ENCODE data around the gene KRTAP12-4.
"Not testable (repeated sequence)": the region's sequence is repeated elsewhere in the genome, so short reads cannot be mapped to it uniquely, and the experiment has no call there.

The KRTAP12-4 gene

DNA sequence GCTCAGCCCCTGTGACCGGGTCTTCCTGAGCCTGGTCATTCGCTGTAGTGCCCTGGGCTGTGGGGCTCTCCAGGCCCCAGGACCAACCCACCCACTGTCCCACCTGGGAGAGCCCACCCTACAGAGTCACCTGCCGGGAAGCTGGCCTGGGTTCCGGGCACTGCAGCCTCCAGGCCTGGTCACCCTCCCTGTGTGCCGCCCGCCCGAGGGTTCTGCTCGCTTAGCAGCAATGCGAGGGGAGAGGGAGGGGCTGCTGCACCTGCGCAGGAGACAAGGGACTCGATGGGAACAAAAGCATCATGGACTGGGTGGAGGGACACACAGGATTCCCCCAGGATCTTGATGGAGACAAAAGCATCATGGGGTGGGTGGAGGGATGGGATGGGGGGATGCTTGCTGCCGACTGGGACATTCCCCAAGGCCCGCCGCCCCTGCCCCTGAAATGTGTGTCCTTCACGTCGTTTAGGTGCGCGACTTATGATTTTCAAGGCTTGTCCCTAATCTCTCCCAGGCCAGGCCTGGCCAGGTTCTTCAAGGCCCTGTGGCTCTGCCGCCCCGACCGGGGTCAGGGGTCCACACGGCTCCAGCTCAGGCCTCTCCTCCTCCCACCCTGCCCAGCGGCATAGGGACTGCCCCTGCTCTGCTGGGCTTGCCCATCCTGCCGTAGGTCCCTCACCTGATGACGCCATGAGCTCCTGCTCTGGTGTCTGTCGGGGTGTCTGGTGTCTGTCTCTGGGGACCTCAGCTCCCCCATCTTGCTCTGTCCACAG, 40.9 kb downstream of the KRTAP12-4 start:
- peaks cover 0 to 16% of the 10 kb centered on the region in 2 donors for H3K27me3 ChIP-seq (ENCODE audit: control insufficient read depth in 1 of 2, insufficient read depth in 2 of 2, low read length in 2 of 2)
- H3K27ac ChIP-seq (ENCODE audit: low read depth, low read length): no peak overlapping the region
- H3K36me3 ChIP-seq (ENCODE audit: insufficient read depth, low read length): no peaks in the 10 kb centered on the region
- no peak overlapping the region for H3K4me3 ChIP-seq (ENCODE audit: low read depth in 1 of 2, low read length in 2 of 2)
- no peaks in the 10 kb centered on the region for H3K4me1 ChIP-seq (ENCODE audit: insufficient read depth, low read length)
- H3K9me3 ChIP-seq (ENCODE audit: low read length): no peaks in the 10 kb centered on the region
- no peak overlapping the region for H3K9ac ChIP-seq (ENCODE audit: low read length)

DNA sequence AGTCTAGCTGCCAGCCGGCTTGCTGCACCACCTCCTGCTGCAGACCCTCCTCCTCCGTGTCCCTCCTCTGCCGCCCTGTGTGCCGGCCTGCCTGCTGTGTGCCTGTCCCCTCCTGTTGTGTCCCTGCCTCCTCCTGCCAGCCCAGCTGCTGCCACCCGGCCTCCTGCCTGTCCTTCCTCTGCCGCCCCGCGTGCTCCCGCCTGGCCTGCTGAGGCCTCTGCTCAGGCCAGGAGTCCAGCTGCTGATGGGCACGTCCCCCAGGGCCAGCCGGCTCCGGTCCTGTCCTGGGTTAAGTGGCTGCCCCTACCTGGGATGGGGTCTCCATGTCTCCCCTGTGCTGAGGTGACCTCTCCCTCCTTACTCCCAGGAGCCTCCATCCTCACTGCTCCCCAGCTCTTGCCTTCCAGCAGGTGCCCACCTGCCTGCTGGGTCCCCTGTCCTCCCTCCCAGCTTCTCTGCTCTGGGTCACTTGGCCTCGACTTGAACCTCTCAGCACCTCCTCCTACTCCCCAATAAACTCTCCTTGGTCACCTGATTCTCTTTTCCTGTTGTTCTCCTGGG, 41.7 kb downstream of the KRTAP12-4 start:
- Histone ChIP-seq H3K4me1 (ENCODE audit: insufficient read depth, low read length) (no peaks in the 10 kb centered on the region), H3K27me3 (ENCODE audit: control insufficient read depth in 1 of 2, insufficient read depth in 2 of 2, low read length in 2 of 2) (peaks cover 0 to 16% of the 10 kb centered on the region in 2 donors), H3K27ac (ENCODE audit: low read depth, low read length) (no peak overlapping the region), H3K36me3 (ENCODE audit: insufficient read depth, low read length) (no peaks in the 10 kb centered on the region), H3K9ac (ENCODE audit: low read length) (no peak overlapping the region), H3K4me3 (ENCODE audit: low read depth in 1 of 2, low read length in 2 of 2) (no peak overlapping the region), H3K9me3 (ENCODE audit: low read length) (no peaks in the 10 kb centered on the region)

DNA sequence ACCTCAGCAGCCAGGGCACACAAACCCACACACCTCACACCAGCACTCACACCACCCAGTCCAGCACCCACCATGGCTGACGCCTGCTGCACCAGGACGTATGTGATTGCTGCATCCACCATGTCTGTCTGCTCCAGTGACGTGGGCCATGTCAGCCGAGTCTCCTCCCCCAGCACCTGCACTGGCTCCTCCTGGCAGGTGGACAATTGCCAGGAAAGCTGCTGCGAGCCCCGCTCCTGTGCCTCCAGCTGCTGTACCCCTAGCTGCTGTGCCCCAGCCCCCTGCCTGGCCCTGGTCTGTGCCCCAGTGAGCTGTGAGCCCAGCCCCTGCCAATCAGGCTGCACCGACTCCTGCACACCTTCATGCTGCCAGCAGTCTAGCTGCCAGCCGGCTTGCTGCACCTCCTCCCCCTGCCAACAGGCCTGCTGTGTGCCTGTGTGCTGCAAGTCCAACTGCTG, 42.4 kb downstream of the KRTAP12-4 start, which contains the start of gene KRTAP10-8:
Gene KRTAP10-8, plus strand, starts transcription at position 51 of the 458 bp plus-strand sequence. Its CDS starts 22 bp downstream, at position 73.
- no peaks in the 10 kb centered on the region for H3K9me3 ChIP-seq (ENCODE audit: low read length)
- no peak within 1 kb of the TSS for H3K9ac ChIP-seq (ENCODE audit: low read length)
- no peak within 1 kb of the TSS for H3K27ac ChIP-seq (ENCODE audit: low read depth, low read length)
- no peaks in the 10 kb centered on the region for H3K4me1 ChIP-seq (ENCODE audit: insufficient read depth, low read length)
- H3K36me3 ChIP-seq (ENCODE audit: insufficient read depth, low read length): no peaks in the 10 kb centered on the region
- H3K27me3 ChIP-seq (ENCODE audit: control insufficient read depth in 1 of 2, insufficient read depth in 2 of 2, low read length in 2 of 2): peaks cover 0 to 16% of the 10 kb centered on the region in 2 donors
- H3K4me3 ChIP-seq (ENCODE audit: low read depth in 1 of 2, low read length in 2 of 2): no peak within 1 kb of the TSS

DNA sequence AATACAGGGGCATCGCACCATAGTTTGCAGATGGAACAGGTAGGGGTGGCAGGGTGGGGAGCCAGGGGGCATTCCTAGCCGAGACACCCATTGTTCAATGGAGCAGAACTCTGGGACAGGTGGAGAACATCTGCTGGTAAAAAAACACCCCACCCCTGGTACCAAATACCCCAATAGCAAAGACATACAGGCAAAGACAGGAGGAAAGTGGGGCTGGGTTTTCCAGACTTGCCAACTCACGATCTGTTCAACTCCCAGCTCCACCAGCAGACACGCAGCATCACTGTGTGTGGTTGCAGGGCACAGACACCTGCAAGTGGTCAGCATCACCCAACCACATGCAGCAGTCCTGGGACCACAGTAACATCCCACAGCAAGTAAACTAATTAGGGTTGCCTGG, 42.9 kb downstream of the KRTAP12-4 start:
- Histone ChIP-seq H3K4me3 (ENCODE audit: low read depth in 1 of 2, low read length in 2 of 2) (no peak overlapping the region), H3K27me3 (ENCODE audit: control insufficient read depth in 1 of 2, insufficient read depth in 2 of 2, low read length in 2 of 2) (peaks cover 0 to 14% of the 10 kb centered on the region in 2 donors), H3K9ac (ENCODE audit: low read length) (no peak overlapping the region), H3K9me3 (ENCODE audit: low read length) (no peaks in the 10 kb centered on the region), H3K36me3 (ENCODE audit: insufficient read depth, low read length) (no peaks in the 10 kb centered on the region), H3K4me1 (ENCODE audit: insufficient read depth, low read length) (no peaks in the 10 kb centered on the region), H3K27ac (ENCODE audit: low read depth, low read length) (no peak overlapping the region)

DNA sequence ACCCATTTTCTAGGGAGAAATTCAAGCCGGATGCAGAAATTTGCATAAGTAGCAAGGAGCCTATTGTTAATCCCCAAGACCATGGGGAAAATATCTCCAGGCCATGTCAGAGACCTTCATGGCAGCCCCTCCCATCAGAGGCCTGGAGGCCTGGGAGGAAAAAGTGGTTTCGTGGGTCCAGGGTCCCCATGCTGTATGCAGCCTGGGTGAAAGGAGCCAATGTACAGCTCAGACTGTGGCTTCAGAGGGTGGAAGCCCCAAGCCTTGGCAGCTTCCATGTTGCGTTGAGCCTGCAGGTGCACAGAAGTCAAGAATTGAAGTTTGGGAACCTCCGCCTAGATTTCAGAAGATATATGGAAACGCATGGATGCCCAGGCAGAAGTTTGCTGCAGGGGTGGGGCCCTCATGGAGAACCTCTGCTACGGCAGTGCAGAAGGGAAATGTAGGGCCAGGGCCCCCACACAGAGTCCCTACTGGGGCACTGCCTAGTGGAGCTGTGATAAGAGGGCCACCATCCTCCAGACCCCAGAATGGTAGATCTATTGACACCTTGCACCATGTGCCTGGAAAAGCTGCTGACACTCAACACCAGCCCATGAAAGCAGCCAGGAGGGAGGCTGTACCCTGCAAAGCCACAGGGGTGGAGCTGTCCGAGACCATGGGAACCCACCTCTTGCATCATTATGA, 44.2 kb downstream of the KRTAP12-4 start:
- not testable (repeated sequence) for H3K4me1 ChIP-seq (ENCODE audit: insufficient read depth, low read length); H3K9ac ChIP-seq (ENCODE audit: low read length); H3K4me3 ChIP-seq (ENCODE audit: low read depth in 1 of 2, low read length in 2 of 2); H3K27ac ChIP-seq (ENCODE audit: low read depth, low read length); H3K36me3 ChIP-seq (ENCODE audit: insufficient read depth, low read length); H3K27me3 ChIP-seq (ENCODE audit: control insufficient read depth in 1 of 2, insufficient read depth in 2 of 2, low read length in 2 of 2); H3K9me3 ChIP-seq (ENCODE audit: low read length)

DNA sequence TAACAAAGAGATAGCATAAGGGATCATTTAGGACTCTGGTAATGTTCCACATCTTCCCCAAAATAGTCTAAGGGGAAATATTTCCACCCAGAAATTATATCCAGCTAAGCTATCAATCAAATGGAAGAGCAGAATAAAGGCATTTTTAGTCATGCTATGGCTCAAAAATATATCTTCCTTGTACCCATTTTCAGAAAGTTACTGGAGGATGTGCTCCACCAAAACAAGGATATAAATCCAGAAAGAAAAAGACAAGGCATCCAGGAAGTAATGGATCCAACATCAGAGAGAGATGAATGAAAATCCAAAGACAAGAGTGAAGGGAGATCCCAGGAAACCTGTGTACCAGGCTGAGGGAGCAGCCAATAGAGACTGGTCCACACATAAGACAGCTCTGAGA, 45.3 kb downstream of the KRTAP12-4 start:
- no peak overlapping the region for H3K4me3 ChIP-seq (ENCODE audit: low read depth in 1 of 2, low read length in 2 of 2)
- no peaks in the 10 kb centered on the region for H3K4me1 ChIP-seq (ENCODE audit: insufficient read depth, low read length)
- H3K9me3 ChIP-seq (ENCODE audit: low read length): peaks cover 3% of the 10 kb centered on the region
- no peak overlapping the region for H3K27ac ChIP-seq (ENCODE audit: low read depth, low read length)
- no peak overlapping the region for H3K9ac ChIP-seq (ENCODE audit: low read length)
- no peaks in the 10 kb centered on the region for H3K36me3 ChIP-seq (ENCODE audit: insufficient read depth, low read length)
- peaks cover 0 to 9% of the 10 kb centered on the region in 2 donors for H3K27me3 ChIP-seq (ENCODE audit: control insufficient read depth in 1 of 2, insufficient read depth in 2 of 2, low read length in 2 of 2)

DNA sequence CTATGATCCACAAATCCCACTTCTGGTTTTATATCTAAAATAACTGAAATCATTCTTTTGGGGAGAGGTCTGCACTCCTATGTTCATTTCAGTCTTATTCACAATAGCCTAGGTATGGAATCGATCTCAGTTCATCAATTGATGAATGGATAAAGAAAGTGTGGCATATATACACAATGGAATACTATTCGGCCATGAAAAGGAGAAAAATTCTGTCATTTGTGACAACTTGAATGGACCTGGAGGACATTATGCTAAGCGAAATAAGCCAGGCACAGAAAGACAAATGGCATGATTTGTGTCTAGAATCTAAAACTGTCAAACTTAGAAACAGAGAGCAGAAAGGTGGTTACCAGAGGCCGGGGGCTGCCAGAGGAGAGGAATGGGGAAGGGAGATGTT, 48.0 kb downstream of the KRTAP12-4 start:
- H3K4me3 ChIP-seq (ENCODE audit: low read depth in 1 of 2, low read length in 2 of 2): no peak overlapping the region
- no peaks in the 10 kb centered on the region for H3K36me3 ChIP-seq (ENCODE audit: insufficient read depth, low read length)
- no peaks in the 10 kb centered on the region for H3K4me1 ChIP-seq (ENCODE audit: insufficient read depth, low read length)
- H3K9me3 ChIP-seq (ENCODE audit: low read length): peaks cover 7% of the 10 kb centered on the region
- no peak overlapping the region for H3K9ac ChIP-seq (ENCODE audit: low read length)
- no peak overlapping the region for H3K27ac ChIP-seq (ENCODE audit: low read depth, low read length)
- H3K27me3 ChIP-seq (ENCODE audit: control insufficient read depth in 1 of 2, insufficient read depth in 2 of 2, low read length in 2 of 2): peaks cover 0 to 11% of the 10 kb centered on the region in 2 donors
